SU-DHL-6 (cell line): ENCODE data around the gene TOX2.

ENCODE experiments used
- CTCF ChIP-seq: fragments of 200-600 bp; sonication (generic); IDR thresholded peaks from one replicate; pipeline ENCODE4 v1.5.1; 2017; ENCODE audit warnings: antibody characterized with exemption, mild to moderate bottlenecking, low read length, moderate library complexity; ENCODE audit not compliant: insufficient read depth, poor library complexity, severe bottlenecking
- EZH2phosphoT487 ChIP-seq: fragments of 200-600 bp; sonication (generic), shearing (Covaris generic); conservative IDR thresholded peaks from 2 replicates; pipeline ENCODE4 v1.6.1; 2018; ENCODE audit warnings: mild to moderate bottlenecking, antibody characterized with exemption, low read length, moderate library complexity, mixed read lengths

DNA sequence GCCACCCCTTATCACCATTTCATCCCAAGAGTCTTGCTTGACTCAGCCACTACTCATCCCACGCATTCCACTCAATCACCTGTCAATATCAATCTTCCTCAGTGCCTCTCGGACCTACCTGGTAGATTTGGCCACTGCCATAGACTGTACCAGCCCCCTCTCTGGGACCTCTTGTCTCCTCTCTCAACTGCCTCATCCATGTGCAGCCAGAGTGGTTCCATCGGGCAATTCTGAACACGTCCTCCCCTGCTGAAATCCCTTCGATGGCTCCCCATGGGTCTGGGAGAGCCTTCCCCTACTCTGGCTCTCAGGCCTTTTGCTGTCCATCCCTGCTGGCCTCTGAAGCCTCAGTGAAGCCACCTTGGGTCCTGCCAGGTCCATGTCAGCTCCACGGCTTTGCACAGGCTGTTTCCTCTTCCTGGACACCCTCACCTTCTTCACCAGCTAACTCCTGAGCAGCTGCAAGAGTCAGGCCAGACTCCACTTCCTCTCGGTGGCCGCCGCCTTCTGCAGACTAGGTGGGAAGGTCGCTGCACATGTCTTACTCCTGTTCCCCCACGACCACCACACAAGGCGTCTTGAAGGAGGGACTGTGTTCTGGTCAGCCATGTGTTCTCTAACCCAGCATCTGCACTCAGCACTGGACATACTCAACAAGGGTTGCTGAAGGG lies 120.4 kb downstream of the TOX2 start:
- no peak for TF ChIP-seq CTCF
- no peak for TF ChIP-seq EZH2phosphoT487
